ENCODE results near the gene PFN2.

PFN2 gene

GRCh38 chr3:149970716-149971402 lies at the start of gene PFN2:
Gene PFN2, minus strand, starts transcription at chr3:149970895. Its CDS starts 39 bp downstream, at chr3:149970856.
- H3K4me3 ChIP-seq (ENCODE audit: low read length), result peak within 1 kb of the TSS; percentile 71
- TF ChIP-seq CTCF (IDR thresholded peaks at IDR 0.05; ENCODE audit: insufficient read depth, low read depth, low read length, missing control alignments), result no peak
- peak; percentile 81 for DNase-seq (ENCODE audit: low read depth)

- no peak for DNase-seq (ENCODE audit: low read depth)
- no peak overlapping the region for H3K4me3 ChIP-seq (ENCODE audit: low read length)
- TF ChIP-seq CTCF (IDR thresholded peaks at IDR 0.05; ENCODE audit: insufficient read depth, low read depth, low read length, missing control alignments), result no peak
Observed at GRCh38 chr3:150015901-150016300, 45.2 kb upstream of the PFN2 start.

GRCh38 chr3:150014782-150015181 lies 44.1 kb upstream of the PFN2 start:
- DNase-seq (ENCODE audit: low read depth), result no peak
- no peak for TF ChIP-seq CTCF (IDR thresholded peaks at IDR 0.05; ENCODE audit: insufficient read depth, low read depth, low read length, missing control alignments)
- H3K4me3 ChIP-seq (ENCODE audit: low read length), result no peak overlapping the region

GRCh38 chr3:150013801-150014200 lies 43.1 kb upstream of the PFN2 start:
- H3K4me3 ChIP-seq (ENCODE audit: low read length), result no peak overlapping the region
- TF ChIP-seq CTCF (IDR thresholded peaks at IDR 0.05; ENCODE audit: insufficient read depth, low read depth, low read length, missing control alignments), result no peak
- no peak for DNase-seq (ENCODE audit: low read depth)

GRCh38 chr3:150006794-150007193 lies 36.1 kb upstream of the PFN2 start:
- no peak for TF ChIP-seq CTCF (IDR thresholded peaks at IDR 0.05; ENCODE audit: insufficient read depth, low read depth, low read length, missing control alignments)
- no peak for DNase-seq (ENCODE audit: low read depth)
- H3K4me3 ChIP-seq (ENCODE audit: low read length), result no peak overlapping the region

- no peak for TF ChIP-seq CTCF (IDR thresholded peaks at IDR 0.05; ENCODE audit: insufficient read depth, low read depth, low read length, missing control alignments)
- peak; percentile 61 for DNase-seq (ENCODE audit: low read depth)
- H3K4me3 ChIP-seq (ENCODE audit: low read length), result no peak overlapping the region
Observed at GRCh38 chr3:150005243-150006112, 34.8 kb upstream of the PFN2 start.

Measured in epithelial cell of esophagus (primary cell).